ENCODE results near the gene AGBL1. TPM values are rescaled to one million over a fixed set of nuclear protein-coding genes. Genes with fewer than 3 reads are reported as not detected.

The AGBL1 gene
- total RNA-seq, 2 donors from 2014 or later, result not detected

DNA sequence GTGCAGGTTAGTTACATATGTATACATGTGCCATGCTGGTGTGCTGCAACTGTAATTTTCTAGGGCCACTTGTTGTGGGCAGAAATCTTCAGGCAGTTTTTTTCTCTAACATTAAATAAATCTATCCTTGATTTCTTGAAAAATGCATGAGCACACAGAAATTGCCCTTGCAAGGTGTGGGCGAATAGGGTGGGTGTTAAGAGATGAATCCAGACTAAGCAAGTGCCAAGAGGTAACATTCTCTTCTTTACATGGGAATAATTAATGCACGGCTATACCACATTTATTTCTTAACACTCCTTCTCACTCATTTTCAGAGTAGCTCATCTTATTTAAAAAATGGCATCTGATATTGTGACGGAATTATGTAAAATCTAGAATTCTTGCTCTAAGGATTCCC lies 719.6 kb downstream of the AGBL1 start:
- Mint-ChIP-seq H3K36me3 (no peaks in the 10 kb centered on the region), H3K27ac (no peak overlapping the region), H3K9me3 (no peaks in the 10 kb centered on the region)
- no peak for ATAC-seq
- DNase-seq (ENCODE audit: low spot score in 2 of 2), result no peak

DNA sequence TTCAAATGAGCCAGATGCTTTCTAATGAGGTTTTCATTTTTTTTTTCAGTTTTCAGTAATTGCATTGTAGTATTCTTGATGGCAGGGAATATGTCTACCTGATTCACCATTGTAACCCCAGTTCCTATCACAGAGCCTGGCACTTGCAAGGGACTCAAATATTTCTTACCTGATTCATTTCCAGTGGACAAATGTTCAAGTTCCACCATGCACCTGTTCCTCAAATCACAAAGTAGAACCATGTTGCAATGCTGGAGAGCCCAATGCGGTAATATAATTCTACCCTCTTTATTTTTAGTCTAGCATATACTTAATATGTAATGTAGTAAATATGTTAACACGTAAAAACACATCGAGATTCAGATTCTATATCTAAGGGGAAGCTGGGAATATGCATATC lies 722.6 kb downstream of the AGBL1 start:
- H3K27ac Mint-ChIP-seq, result no peak overlapping the region
- no peaks in the 10 kb centered on the region for H3K9me3 Mint-ChIP-seq

DNA sequence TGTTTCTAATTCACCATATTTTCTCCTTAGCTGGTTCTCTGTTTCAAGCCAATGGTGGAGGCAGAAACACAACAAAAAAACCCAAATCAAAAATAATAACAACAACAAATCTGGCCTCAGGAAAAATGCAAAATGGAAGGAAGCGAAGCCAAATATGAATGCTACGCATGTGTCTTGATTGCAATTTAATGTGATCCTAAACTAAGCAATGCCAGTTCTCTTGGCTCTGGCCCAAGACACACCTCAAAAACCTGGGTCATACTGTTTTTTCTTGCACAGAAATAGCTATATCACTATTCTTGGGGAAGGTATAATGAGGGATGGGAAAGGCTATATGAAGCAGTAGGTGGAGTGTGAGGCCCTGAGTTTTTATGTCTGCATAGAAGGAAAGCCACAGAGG lies 724.7 kb downstream of the AGBL1 start:
- H3K27ac Mint-ChIP-seq, result no peak overlapping the region
- DNase-seq (ENCODE audit: low spot score in 2 of 2) (no peak), ATAC-seq (no peak)
- no peaks in the 10 kb centered on the region for H3K36me3 Mint-ChIP-seq
- no peaks in the 10 kb centered on the region for H3K9me3 Mint-ChIP-seq

More for the DNA sequence above, 722.6 kb downstream of the AGBL1 start:
- DNase-seq (ENCODE audit: low spot score in 2 of 2), result no peak
- no peak for ATAC-seq
- no peaks in the 10 kb centered on the region for H3K36me3 Mint-ChIP-seq

DNA sequence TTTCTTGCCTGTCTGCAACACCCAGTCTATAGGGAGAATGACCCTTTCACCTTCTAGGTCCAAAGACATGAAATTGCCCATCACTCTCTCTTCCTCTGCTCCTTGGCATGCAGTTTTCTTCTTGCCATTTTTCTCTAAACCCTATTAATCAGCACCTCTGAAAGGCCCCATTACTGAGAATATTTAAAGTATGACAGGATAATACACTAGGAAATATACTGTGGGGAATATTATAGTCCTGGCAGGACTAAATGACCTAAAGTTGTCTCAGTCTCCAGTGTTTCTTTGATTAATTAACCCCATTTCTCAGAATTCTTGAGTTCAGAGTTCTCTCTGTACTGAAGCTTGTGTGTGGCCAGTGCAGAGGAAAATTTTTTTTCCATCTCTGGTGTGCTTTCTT lies 730.7 kb downstream of the AGBL1 start:
- no peak overlapping the region for H3K27ac Mint-ChIP-seq
- H3K36me3 Mint-ChIP-seq, result no peaks in the 10 kb centered on the region
- no peaks in the 10 kb centered on the region for H3K9me3 Mint-ChIP-seq
- ATAC-seq, result no peak
- DNase-seq (ENCODE audit: low spot score in 2 of 2), result no peak

DNA sequence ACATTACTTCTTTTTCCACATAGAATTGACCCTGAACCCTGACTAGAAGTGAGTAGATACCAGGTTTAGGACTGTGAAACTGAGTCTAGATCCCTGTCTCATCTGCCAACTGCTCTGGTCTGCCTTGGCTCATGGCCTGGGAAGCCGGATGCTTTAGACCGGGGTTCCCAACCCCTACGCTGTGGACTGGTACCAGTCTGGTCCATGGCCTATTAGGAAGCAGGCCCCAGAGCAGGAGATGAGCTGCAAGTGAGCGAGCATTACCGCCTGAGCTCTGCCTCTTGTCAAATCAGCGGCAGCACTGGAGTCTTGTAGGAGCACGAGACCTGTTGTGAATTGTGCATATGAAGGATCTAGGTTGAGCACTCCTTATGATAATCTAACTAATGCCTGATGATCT lies 734.2 kb downstream of the AGBL1 start:
- no peak for ATAC-seq
- Mint-ChIP-seq H3K36me3 (no peaks in the 10 kb centered on the region), H3K9me3 (no peaks in the 10 kb centered on the region), H3K27ac (no peak overlapping the region)
- DNase-seq (ENCODE audit: low spot score in 2 of 2), result no peak

DNA sequence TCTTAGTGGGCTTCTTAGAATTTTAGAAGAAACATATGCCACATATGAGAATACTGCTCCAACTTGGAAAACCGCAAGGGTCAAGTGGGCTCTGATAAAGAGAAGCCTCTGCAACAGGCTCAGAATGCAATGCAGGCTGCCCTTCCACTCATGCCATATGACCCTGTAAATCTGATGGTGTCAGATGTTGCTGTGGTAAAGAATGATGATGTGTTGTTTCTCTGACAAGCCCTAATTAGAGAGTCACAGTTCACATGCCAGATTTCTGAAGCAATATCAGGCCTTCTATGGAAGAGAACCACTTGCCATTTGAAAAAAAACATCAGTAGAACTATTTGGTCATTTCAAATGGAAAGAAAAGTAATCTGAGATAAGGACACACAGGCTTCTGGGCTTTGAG lies 749.6 kb downstream of the AGBL1 start:
- Mint-ChIP-seq H3K9me3 (peaks cover 3 to 8% of the 10 kb centered on the region in 2 donors), H3K27ac (no peak overlapping the region), H3K36me3 (no peaks in the 10 kb centered on the region)
- ATAC-seq, result no peak
- DNase-seq (ENCODE audit: low spot score in 2 of 2), result no peak

DNA sequence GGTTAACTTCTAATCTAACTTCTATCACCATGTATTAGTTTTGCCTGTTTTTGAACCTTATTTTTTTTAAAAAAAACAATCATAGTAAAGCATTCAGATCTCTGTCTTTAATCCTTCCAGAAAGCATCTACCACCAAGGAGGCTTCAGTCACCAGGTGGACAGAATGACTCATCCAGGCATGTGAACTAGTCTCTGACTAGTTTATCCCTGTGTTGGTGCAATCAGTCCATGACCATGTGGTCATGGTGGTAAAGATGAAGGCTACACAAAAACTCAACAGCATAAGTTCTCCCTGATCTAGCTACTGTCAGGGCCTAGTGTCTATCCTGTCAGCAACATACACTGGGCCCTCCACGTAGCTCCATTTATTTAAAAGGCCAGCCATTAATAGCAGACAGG lies 750.6 kb downstream of the AGBL1 start:
- DNase-seq (ENCODE audit: low spot score in 2 of 2) (no peak), ATAC-seq (peak in 1 of 2 donors; percentile 40)
- H3K9me3 Mint-ChIP-seq, result peaks cover 3 to 8% of the 10 kb centered on the region in 2 donors
- no peaks in the 10 kb centered on the region for H3K36me3 Mint-ChIP-seq
- no peak overlapping the region for H3K27ac Mint-ChIP-seq

DNA sequence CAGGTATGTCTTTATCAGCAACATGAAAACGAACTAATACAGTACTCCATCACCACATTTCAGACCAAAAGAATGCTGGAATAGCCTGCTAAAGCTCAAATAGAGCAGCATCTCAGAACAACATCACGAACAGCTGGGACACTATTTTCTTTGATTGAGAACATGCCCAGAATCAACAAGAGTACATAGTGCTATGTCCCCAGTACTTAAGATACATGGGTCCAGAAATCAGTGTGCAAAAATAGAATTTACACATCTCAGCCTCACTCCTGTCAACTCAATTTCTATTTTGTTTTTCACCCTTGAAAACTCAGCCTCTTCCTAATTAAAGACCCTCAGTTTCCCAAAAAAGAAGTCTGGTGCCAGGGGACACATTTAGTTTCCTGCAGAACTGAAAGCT lies 753.9 kb downstream of the AGBL1 start:
- Mint-ChIP-seq H3K36me3 (no peaks in the 10 kb centered on the region), H3K27ac (no peak overlapping the region), H3K9me3 (peaks cover 3 to 8% of the 10 kb centered on the region in 2 donors)
- no peak for DNase-seq (ENCODE audit: low spot score in 2 of 2)
- no peak for ATAC-seq

DNA sequence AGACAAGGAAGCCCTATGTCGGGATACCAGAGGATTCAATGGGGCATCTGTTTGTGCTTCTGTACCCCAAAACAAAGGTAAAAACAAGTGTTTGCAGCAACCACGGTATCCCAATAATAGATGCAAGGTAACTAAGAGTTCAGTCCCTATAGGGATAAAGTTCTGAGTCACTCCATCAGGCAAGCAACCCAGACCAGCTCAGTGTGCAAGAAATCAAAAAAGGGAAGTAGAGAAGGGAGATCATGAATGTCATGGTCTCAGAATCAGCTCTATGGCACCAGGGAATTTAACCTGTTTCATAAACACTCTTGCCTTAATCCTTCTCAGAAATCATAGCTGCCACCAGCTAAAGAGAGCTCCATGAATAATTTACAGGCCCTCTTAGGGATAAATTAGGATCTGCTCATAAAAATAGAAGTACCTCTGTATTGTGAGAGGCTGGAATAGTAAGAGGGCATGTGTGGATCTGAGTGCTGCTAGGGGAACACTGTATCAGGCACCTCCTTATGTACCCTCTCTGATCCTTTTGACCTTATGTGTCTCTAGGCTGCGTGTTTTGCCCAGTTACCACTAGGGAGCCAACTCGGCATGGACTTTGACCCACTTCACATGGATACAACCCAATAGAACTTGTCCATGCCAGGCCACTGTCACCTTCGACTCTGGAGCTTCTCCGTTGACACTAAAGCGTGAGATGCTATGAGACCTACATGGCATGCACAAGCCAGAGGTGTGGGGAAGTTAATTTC lies 754.6 kb downstream of the AGBL1 start:
- no peak overlapping the region for H3K27ac Mint-ChIP-seq

DNA sequence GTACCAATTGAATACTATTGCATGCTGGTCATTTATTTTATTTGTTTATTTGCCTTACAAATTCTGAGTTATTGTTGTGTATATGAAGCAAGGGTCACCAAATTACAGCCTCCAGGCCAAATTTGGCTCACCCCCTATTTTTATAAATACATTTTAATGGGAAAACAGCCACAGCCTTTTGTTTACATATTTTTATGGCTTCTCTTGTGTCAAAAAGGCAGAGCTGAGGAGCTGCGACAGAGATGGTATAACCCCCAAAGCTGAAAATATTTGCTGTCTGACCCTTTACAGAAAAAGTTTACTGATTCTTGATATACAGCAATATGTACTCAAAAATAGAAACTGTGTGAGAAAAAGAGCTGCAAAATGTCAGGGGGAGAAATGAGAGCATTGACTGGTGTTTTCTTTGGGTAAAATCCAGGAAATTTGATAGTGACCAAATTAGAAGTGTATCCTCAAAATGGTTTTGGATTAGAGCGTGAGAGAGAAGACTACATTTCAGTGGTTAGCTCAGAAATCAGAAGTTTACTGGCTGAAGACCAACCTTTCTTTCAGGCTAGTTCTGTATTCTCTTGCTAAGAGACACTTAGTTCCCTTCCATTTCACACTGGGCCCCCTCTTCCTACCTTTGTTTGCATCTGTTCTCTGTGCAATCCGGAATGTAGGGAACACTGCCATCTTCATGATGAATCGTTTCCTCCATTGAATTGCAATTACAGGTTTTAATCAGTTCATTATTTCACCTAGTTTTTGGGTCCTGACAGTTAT lies 757.8 kb downstream of the AGBL1 start:
- H3K27ac Mint-ChIP-seq, result no peak overlapping the region
- DNase-seq (ENCODE audit: low spot score in 2 of 2) (no peak), ATAC-seq (no peak)
- H3K9me3 Mint-ChIP-seq, result peaks cover 7 to 8% of the 10 kb centered on the region in 2 donors
- no peaks in the 10 kb centered on the region for H3K36me3 Mint-ChIP-seq

More for the DNA sequence above, 754.6 kb downstream of the AGBL1 start:
- Mint-ChIP-seq H3K9me3 (peaks cover 3 to 8% of the 10 kb centered on the region in 2 donors), H3K36me3 (no peaks in the 10 kb centered on the region)
- DNase-seq (ENCODE audit: low spot score in 2 of 2) (no peak), ATAC-seq (no peak)

DNA sequence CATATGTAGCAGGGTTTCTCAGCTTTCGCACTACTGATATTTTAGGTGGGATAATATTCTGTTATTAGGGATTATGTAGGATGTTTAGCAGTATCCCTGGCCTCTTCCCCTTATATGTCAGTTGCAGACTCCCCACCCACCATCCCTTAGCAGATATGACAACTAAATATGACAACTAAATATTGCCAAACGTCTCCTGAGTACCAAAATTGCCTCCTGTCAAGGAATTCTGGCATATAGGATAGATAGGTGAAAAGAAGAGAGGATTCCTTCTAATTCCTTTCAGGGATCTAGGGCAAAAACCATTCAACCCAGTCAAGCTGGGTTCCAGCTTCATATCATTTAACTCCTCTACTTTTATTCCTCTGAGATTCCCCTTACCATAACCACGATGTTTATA lies 759.8 kb downstream of the AGBL1 start:
- DNase-seq (ENCODE audit: low spot score in 2 of 2), result no peak
- no peak overlapping the region for H3K27ac Mint-ChIP-seq

DNA sequence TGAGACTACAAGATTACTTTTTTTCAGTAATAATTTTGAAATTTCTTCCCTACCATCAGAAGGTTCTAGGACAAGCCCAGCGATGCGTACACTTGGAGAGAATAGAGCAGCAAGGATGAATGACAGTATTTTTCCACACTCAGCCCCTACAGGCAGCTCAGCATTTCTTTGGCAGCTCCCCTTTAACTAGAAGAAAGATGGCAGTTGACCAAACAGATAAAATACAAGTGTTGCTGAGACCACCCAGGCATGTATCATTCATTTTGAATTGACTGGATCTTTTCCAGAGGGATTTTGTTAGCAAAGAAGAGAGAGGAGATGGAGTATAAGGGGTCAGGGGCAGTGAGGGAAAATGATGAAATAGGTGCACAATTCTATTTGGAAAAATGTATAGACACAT lies 761.3 kb downstream of the AGBL1 start:
- no peaks in the 10 kb centered on the region for H3K36me3 Mint-ChIP-seq
- DNase-seq (ENCODE audit: low spot score in 2 of 2), result no peak
- no peak overlapping the region for H3K27ac Mint-ChIP-seq
- peaks cover 0 to 3% of the 10 kb centered on the region in 2 donors for H3K9me3 Mint-ChIP-seq
- ATAC-seq, result no peak

More for the DNA sequence above, 759.8 kb downstream of the AGBL1 start:
- no peak for ATAC-seq
- H3K9me3 Mint-ChIP-seq, result peaks cover 0 to 3% of the 10 kb centered on the region in 2 donors
- H3K36me3 Mint-ChIP-seq, result no peaks in the 10 kb centered on the region

DNA sequence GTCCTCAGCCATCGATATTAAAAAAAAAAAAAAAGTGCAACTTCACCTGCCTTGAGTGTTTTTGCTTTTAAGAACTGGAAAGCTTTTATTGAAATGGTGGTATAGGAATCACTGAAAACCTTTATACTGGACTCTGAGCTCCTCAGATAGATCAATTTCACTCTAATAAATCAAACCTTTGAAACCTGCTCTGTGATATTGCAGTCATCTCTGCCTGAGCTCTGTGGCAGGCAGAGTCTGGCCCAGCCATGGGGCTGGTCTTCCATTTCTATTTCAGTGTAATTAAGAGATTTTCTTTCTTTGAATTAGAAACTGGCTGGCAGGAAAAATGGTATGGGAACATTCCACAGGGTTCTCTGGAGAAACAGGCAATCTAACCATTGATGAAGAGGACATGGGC lies 762.5 kb downstream of the AGBL1 start:
- H3K9me3 Mint-ChIP-seq, result peaks cover 3 to 6% of the 10 kb centered on the region in 2 donors
- ATAC-seq (no peak), DNase-seq (ENCODE audit: low spot score in 2 of 2) (no peak)
- H3K27ac Mint-ChIP-seq, result no peak overlapping the region
- H3K36me3 Mint-ChIP-seq, result no peaks in the 10 kb centered on the region

DNA sequence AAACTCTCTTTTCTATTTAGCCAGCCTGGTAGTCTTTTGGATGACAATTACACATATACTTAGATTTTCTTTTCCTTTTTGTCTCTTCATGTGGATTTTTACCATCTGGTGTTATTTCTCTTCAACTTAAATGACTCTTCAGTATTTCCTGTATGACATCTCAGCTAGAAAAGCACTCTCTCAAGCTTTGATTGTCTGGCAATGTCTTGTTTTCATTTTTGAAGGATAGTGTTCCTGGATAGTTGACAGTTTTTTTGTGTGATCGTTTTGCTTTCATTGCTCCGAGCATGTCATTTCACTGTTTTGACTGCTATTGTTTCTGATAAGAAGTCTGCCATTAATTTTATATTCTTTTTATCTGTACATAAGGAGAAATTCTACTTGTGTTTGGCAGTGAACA lies 766.4 kb downstream of the AGBL1 start:
- no peak for DNase-seq (ENCODE audit: low spot score in 2 of 2)
- ATAC-seq, result no peak
- H3K36me3 Mint-ChIP-seq, result no peaks in the 10 kb centered on the region
- no peak overlapping the region for H3K27ac Mint-ChIP-seq
- peaks cover 2 to 6% of the 10 kb centered on the region in 2 donors for H3K9me3 Mint-ChIP-seq

DNA sequence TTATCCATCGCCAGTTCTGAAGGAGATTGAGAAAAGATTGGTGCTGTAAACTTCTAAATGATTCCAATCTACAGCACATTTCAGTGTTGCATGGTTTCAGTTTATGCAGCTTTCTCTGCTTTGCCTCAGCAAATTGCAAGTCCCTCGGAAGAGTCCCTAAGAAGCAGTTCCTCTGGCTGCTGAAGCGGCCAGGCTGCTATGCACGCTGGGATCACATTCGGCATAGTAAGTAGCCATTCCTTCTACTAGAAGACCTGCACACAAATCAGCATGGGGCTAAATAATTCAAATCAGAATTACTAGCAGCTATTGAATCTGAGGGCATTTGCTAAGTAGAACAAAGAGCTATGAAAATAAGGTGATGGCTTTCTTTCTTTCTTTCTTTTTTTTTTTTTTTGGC lies 769.5 kb downstream of the AGBL1 start:
- peaks cover 0 to 6% of the 10 kb centered on the region in 2 donors for H3K9me3 Mint-ChIP-seq
- no peak for DNase-seq (ENCODE audit: low spot score in 2 of 2)
- H3K36me3 Mint-ChIP-seq, result no peaks in the 10 kb centered on the region
- no peak for ATAC-seq
- no peak overlapping the region for H3K27ac Mint-ChIP-seq

DNA sequence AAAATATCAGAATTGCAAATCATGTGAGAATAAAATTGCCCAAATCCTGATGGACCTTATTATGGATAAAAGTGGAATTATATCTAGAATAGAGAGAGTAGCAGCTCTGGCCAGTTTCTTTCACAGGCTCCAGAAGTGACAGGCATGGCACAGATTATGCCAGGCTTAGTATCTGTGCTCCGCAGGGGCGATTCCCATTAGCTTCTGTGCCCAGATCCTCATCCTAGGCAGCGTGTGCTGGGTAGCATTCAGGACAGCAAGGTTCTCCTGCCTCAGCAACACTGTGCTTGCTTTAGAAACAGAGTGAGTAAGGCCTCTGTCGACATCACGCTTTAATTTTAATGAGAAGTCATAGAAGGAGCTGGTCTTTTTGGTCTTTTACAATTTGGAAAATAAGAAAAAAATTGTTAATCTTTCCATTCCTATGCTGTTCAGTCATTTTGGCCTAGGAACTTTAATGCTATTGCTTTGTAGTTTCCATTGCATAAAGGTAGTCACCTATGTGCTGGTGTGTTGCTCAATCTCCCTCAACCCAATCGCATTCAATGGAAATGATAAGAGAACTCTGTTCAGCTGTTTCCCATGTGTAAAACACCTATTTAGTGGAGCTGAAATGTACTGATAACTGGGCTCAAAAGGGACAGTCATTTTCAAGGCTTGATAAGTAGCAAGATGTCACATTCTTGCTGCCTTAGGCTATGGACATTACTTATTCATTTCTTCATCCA lies 770.1 kb downstream of the AGBL1 start:
- H3K9me3 Mint-ChIP-seq, result peaks cover 0 to 6% of the 10 kb centered on the region in 2 donors
- no peaks in the 10 kb centered on the region for H3K36me3 Mint-ChIP-seq
- ATAC-seq (no peak), DNase-seq (ENCODE audit: low spot score in 2 of 2) (no peak)
- no peak overlapping the region for H3K27ac Mint-ChIP-seq

DNA sequence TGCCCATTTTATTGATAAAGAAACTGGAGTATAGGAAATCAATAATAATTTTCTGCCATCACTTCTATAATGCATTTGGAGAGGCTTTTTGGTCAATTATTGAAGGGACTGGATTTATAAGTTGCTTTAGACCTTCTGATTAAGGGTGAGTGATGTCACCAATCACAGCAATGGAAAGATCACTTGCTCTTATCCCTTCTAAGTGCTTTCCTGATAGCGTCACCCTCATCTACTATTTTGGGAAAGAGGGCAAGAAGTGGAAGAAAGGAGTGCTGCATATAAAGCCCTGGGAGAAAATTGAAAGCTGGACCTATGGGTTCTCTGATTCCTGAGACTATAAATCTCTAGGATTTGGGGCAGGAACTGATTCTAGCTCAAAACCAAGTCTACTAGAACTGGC lies 771.3 kb downstream of the AGBL1 start:
- DNase-seq (ENCODE audit: low spot score in 2 of 2) (no peak), ATAC-seq (no peak)
- peaks cover 0 to 6% of the 10 kb centered on the region in 2 donors for H3K9me3 Mint-ChIP-seq

More for the DNA sequence above, 771.3 kb downstream of the AGBL1 start:
- Mint-ChIP-seq H3K36me3 (no peaks in the 10 kb centered on the region), H3K27ac (no peak overlapping the region)
